Measurements from ENCODE around the gene CHI3L1.

DNA sequence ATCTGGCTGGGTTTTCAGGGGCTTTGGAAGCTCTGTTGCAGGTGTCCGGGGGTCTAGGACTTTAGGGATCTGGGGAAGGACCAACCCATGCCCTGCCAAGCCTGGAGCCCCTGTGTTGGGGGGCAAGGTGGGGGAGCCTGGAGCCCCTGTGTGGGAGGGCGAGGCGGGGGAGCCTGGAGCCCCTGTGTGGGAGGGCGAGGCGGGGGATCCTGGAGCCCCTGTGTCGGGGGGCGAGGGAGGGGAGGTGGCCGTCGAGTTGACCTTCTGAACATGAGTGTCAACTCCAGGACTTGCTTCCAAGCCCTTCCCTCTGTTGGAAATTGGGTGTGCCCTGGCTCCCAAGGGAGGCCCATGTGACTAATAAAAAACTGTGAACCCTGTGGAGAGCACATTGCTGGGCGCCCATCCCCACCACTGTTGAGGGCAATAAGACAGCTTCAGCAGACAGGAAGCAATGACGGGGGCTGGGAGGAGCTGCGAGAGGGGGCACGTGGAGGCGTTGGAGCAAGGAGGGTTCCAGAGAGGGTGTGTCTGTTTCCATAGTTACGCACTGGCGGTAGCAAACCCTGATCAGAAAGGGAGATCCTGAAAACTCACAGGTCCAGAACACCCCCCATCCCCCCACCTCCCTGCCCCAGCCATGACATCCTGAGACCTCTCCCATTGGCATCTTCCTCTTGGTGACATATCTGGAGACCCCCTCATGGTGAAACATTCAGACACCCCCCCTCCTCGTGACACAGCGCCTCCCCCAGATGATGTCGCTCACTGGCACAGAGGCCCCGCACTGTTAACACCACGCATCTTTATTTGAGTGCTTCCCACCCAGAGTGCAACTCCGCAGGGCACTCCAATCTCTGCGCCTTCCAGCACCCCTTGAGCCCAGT, 19.2 kb downstream of the CHI3L1 start:
- TF ChIP-seq SP1 (IDR thresholded peaks at IDR 0.05) (no peak), FOXK2 (IDR thresholded peaks at IDR 0.05) (no peak), FOXM1 (IDR thresholded peaks at IDR 0.05; ENCODE audit: borderline replicate concordance) (no peak), BHLHE40 (IDR thresholded peaks at IDR 0.05; ENCODE audit: borderline replicate concordance) (no peak), LEF1 (IDR thresholded peaks at IDR 0.05; ENCODE audit: borderline replicate concordance) (no peak), ARNT (IDR thresholded peaks at IDR 0.05) (no peak), TARDBP (IDR thresholded peaks at IDR 0.05) (no peak), SUZ12 (IDR thresholded peaks at IDR 0.05) (no peak), ZNF384 (IDR thresholded peaks at IDR 0.05) (no peak), FOXA1 (IDR thresholded peaks at IDR 0.05) (no peak), NFRKB (IDR thresholded peaks at IDR 0.05) (no peak)
- TF ChIP-seq, protein P1, sequence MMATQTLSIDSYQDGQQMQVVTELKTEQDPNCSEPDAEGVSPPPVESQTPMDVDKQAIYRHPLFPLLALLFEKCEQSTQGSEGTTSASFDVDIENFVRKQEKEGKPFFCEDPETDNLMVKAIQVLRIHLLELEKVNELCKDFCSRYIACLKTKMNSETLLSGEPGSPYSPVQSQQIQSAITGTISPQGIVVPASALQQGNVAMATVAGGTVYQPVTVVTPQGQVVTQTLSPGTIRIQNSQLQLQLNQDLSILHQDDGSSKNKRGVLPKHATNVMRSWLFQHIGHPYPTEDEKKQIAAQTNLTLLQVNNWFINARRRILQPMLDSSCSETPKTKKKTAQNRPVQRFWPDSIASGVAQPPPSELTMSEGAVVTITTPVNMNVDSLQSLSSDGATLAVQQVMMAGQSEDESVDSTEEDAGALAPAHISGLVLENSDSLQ (IDR thresholded peaks at IDR 0.05) = no peak
